ENCODE results near the gene SPATS2.

DNA sequence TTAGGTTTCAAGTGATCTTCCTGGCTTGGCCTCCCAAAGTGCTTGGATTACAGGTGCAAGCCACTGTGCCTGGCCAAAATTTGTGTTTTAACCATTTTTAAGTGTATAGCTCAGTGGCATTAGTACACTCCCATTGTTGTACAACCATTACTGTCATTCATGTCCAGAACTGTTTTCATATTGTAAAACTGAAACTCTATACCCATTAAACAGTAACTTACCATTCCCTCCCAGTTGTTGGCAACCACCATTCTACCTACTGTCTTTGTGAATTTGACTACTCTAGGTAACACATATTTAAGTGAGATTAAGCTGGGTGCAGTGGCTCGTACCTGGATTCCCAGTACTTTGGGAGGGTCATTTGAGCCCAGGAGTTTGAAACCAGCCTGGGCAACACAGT, 104.3 kb downstream of the SPATS2 start:
- TF ChIP-seq, protein P1, sequence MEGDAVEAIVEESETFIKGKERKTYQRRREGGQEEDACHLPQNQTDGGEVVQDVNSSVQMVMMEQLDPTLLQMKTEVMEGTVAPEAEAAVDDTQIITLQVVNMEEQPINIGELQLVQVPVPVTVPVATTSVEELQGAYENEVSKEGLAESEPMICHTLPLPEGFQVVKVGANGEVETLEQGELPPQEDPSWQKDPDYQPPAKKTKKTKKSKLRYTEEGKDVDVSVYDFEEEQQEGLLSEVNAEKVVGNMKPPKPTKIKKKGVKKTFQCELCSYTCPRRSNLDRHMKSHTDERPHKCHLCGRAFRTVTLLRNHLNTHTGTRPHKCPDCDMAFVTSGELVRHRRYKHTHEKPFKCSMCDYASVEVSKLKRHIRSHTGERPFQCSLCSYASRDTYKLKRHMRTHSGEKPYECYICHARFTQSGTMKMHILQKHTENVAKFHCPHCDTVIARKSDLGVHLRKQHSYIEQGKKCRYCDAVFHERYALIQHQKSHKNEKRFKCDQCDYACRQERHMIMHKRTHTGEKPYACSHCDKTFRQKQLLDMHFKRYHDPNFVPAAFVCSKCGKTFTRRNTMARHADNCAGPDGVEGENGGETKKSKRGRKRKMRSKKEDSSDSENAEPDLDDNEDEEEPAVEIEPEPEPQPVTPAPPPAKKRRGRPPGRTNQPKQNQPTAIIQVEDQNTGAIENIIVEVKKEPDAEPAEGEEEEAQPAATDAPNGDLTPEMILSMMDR (IDR thresholded peaks at IDR 0.05) = no peak
- TF ChIP-seq POLR2A (IDR thresholded peaks at IDR 0.05) = no peak

All from heart left ventricle (tissue), 13 donors.